SH-SY5Y (cell line): ENCODE data around the gene SART1.
A peak's percentile ranks its signal among the peaks of the same experiment; 100 is the strongest.

ENCODE experiments used
- GATA2 ChIP-seq: IDR thresholded peaks from 2 replicates; pipeline ENCODE4 v1.6.1; 2011; ENCODE audit warnings: mild to moderate bottlenecking, low read depth, low read length
- GATA3 ChIP-seq: IDR thresholded peaks from 2 replicates; pipeline ENCODE4 v1.6.1; 2011; ENCODE audit warnings: low read depth, mild to moderate bottlenecking, low read length, moderate library complexity

Gene SART1

DNA sequence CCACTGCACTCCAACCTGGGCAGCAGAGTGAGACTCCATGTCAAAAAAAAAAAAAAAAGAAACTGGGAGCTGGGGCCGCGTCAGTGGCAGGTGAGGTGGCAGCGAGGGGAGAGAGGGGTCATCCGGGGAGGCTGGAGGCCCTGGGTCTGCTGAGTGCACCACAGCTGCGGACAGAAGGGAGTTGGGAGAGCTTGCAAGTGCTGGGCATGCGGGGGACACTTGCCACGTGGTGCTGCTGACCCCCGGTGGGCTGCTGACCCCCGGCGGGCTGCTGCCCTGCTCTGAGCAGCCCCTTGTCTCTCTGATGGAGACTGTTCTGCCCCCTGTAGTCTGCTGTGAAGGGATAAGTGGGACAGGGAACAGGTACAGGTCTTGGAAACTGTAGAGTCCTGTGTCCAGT is 39.7 kb upstream of the SART1 start:
- no peak for TF ChIP-seq GATA3
- no peak for TF ChIP-seq GATA2

GRCh38 chr11:65922565-65922964 is 39.0 kb upstream of the SART1 start:
- no peak for TF ChIP-seq GATA3
- TF ChIP-seq GATA2: no peak

GRCh38 chr11:65925397-65925796 is 36.1 kb upstream of the SART1 start:
- peak; percentile 18; the same call in 1 of the 2 replicates for TF ChIP-seq GATA2
- no peak for TF ChIP-seq GATA3

- no peak for TF ChIP-seq GATA2
- no peak for TF ChIP-seq GATA3
These were observed 33.6 kb upstream of the SART1 start for GRCh38 chr11:65927904-65928397.

- TF ChIP-seq GATA3 (no peak), GATA2 (no peak)
These were observed 32.9 kb upstream of the SART1 start for GRCh38 chr11:65928667-65929066.

DNA sequence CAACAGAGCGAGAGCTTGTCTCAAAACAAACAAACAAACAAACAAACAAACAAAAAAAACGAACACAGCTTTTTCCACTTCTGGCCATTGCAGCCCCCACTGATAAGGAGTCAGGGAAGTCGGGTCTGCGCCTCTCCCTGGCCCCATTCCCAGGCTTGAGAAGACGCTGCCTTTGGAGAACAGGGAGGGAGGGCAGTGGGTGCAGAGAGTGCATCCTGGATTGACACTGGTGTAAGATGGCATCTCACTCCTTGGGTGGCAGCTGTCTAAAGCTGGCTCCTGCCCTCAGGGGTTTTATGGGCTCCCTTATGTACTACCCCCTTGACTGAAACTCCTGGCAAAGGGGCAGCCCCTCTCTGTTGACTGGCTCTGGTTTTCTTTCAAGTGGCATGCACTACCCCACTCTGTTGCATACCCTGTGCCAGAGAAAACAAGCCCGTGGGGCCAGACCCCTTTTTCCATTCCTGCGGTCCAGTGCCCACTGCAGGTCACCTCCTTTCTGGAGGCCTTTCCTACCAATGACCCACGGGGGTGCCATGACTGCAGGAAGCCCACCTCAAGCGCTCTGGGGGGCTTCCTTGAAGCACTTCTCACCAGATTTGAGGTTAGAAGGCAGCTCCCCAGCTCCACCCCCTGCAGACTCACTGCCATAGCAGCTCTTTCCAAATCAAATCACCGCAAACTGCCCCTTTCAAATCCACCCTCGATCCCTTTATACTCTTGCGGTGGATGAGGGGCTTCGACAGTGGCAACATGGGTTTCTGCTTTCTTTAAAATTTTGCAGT is 29.6 kb upstream of the SART1 start:
- TF ChIP-seq GATA3 (no peak), GATA2 (no peak)

DNA sequence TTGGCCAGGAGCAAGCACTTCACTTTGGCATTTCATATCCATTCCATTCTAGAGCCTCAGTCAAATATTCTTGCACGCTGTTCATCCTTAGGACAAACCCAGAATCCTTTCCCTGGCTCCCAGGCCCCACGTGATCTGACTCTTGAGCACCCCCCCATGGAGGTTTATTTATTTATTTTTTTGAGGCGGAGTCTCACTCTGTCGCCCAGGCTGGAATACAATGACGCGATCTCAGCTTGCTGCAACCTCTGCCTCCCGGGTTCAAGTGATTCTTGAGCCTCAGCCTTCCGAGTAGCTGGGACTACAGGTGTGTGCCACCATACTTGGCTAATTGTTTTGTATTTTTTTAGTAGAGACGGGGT is 29.0 kb upstream of the SART1 start:
- no peak for TF ChIP-seq GATA3
- TF ChIP-seq GATA2: no peak

- no peak for TF ChIP-seq GATA2
- TF ChIP-seq GATA3: no peak
These were observed 27.5 kb upstream of the SART1 start for GRCh38 chr11:65934014-65934413.

DNA sequence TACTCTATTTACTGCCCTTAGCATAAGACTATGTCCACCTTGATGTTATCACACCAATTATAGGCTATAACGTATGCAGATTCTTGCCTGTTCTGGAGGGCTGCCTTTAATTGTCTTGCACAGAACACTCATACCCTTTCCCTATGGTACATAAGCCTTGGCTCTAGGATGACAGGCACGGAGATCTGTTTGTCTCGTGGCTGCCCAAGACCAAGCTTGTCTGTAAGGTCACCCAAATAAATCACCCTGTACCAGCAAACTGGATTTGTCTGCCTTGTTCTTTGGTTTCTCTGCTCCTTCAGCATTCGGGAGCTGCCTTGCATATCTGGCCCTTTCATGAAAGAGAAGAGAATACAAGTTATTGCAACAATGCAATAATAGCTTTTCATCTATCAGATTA is 23.8 kb upstream of the SART1 start:
- TF ChIP-seq GATA2 (no peak), GATA3 (no peak)

DNA sequence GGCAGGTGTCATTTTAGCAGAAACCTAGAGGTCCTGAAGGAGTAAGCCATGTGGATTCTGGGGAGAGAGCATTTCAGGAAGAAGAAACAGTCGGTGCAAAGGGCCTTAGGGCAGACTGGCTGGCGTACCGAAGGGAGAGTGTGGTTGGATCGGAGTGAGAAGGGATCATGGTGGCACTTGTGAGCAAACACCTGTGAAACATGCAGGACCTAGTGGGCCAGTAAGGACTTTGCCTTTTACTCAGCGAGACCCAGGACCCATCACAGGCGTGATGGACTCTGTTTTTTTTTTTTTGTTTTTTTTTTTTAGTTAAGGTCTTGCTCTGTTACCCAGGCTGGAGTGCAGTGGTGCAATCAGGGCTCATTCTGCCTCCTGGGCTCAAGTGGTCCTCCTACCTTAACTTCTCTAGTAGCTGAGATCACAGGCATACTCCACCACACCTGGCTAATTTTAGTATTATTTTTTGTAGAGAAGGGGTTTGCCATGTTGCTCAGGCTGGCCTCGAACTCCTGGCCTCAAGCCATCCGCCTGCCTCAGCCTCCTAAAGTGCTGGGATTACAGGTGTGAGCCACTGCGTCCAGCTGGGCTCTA is 19.7 kb upstream of the SART1 start:
- TF ChIP-seq GATA2: no peak
- TF ChIP-seq GATA3: no peak

DNA sequence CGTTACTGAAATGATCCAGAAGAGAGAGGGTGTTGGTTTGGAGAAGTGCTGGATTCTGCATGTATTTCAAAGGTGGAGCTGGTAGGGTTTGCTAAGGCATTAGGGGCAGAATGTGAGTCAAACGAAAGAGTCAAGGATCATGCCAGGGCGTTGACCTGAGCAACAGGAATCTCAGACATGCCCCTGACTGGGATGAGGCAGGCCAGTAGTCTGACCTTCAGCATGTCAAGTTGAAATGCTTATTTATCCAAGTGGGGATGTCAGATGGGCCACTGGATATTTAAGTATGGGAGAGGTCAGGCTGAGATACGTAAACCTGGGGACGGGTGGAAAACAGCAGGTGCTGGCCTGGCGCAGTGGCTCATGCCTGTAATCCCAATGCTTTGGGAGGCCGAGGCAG is 19.0 kb upstream of the SART1 start:
- no peak for TF ChIP-seq GATA3
- TF ChIP-seq GATA2: no peak

DNA sequence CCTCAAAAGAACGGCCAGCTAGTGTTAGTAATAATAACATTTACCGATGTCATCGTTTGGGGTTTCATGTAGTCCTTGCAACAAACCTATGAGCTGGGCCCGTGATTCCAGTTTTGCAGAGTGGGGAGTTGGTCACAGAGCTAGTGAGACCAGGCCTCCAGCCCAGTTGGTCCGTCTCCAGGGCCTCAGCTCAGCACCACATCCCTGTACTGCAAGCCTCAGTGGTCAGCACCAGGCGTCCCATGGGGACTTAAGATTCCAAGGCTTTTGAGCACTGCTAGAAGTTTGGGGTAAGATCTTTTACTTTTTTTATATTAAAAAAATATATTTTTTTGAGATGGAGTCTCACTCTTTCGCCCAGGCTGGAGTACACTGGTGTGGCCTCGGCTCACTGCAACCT is 17.3 kb upstream of the SART1 start:
- no peak for TF ChIP-seq GATA3
- TF ChIP-seq GATA2: no peak

GRCh38 chr11:65944767-65945166 is 16.8 kb upstream of the SART1 start:
- TF ChIP-seq GATA3: no peak
- no peak for TF ChIP-seq GATA2

- TF ChIP-seq GATA3 (no peak), GATA2 (no peak)
These were observed 16.1 kb upstream of the SART1 start, which contains the start of gene TSGA10IP for GRCh38 chr11:65945430-65945911. TSGA10IP (plus strand) TSS chr11:65945480; CDS start chr11:65945676, 196 bp downstream.

DNA sequence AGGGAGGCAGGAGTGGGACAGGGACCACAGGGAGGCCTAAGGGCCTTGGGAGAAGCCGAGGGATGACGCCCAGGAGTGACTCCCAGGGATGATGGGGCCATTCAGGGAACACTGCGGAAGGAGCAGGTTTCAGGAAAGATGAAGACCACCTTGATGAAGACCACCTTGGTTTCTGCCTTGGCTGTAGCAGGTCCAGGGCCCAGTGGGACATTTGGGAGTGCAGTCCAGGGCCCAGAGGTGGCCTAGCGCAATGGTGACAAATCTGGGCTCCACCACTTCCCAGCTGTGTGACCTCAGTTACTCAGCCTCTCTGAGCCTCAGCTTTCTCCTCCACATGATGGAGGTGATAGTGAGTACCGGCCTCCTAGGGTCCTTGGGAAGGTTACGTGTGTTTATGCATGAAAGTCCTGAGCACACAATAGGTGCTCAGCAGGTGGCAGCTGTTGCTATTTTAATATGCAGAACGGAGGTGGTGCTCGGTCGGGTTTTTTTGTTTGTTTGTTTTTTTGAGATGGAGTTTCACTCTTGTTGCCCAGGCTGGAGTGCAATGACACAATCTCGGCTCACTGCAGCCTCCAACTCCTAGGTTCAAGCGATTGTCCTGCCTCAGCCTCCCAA is 15.5 kb upstream of the SART1 start:
- no peak for TF ChIP-seq GATA2
- TF ChIP-seq GATA3: no peak

DNA sequence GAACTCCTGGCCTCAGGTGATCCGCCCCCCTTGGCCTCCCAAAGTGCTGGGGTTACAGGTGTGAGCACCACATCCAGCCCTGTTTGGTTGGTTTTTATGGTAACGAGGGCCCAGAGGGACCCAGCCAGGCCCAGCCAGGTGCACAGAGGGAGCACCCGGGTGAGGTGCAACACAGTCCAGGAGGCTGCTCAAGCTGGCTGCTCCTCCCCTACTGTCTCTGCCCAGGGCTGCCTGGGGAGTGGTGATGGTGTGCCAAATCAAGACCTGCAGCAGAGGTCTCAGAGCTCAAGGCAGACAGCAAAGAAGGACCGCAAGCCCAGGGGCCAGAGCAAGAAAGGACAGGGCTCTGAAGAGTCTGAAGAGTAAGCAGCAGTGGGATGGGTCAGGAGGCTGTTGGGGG is 14.9 kb upstream of the SART1 start:
- no peak for TF ChIP-seq GATA2
- no peak for TF ChIP-seq GATA3
